Measurements from ENCODE around the gene N4BP2L2. TPM values are rescaled to one million over a fixed set of nuclear protein-coding genes. Genes with fewer than 3 reads are reported as not detected.

Gene N4BP2L2
- total and polyA plus RNA-seq, 8 donors: 25.5 to 232 (median 123) TPM

DNA sequence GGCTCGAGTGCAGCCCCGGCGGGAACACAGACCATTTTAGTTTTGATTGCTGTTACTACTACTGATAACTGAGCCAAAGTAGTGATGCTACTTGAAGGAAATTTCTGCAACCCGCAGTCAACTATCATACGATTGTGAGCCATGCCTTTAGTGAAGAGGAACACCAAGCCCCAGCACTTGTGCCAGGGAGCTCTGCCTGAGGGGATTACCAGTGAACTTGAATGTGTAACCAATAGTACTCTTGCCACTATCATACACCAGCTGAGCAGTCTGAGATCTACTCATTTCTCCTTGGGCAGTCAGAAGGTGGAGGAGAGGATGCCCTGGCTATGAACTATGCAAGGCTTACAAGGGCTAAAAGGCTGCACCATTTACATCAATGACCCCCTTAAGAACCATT lies 61.7 kb downstream of the N4BP2L2 start:
- H3K27ac ChIP-seq: no peak overlapping the region
- DNase-seq: no peak
- no peak overlapping the region for H3K4me3 ChIP-seq
- TF ChIP-seq, protein P1, sequence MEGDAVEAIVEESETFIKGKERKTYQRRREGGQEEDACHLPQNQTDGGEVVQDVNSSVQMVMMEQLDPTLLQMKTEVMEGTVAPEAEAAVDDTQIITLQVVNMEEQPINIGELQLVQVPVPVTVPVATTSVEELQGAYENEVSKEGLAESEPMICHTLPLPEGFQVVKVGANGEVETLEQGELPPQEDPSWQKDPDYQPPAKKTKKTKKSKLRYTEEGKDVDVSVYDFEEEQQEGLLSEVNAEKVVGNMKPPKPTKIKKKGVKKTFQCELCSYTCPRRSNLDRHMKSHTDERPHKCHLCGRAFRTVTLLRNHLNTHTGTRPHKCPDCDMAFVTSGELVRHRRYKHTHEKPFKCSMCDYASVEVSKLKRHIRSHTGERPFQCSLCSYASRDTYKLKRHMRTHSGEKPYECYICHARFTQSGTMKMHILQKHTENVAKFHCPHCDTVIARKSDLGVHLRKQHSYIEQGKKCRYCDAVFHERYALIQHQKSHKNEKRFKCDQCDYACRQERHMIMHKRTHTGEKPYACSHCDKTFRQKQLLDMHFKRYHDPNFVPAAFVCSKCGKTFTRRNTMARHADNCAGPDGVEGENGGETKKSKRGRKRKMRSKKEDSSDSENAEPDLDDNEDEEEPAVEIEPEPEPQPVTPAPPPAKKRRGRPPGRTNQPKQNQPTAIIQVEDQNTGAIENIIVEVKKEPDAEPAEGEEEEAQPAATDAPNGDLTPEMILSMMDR (IDR thresholded peaks at IDR 0.05): no peak
- TF ChIP-seq POLR2A (IDR thresholded peaks at IDR 0.05) (no peak), POLR2AphosphoS5 (IDR thresholded peaks at IDR 0.05) (no peak), EP300 (IDR thresholded peaks at IDR 0.05) (no peak)
- H3K27me3 ChIP-seq: no peaks in the 10 kb centered on the region
- intact Hi-C loops (cut with DNase I; ENCODE audit: low total_unique reads): no loop called here
- peaks cover 0 to 9% (median 3%) of the 10 kb centered on the region in 4 donors for H3K36me3 ChIP-seq
- H3K9me3 ChIP-seq: no peaks in the 10 kb centered on the region
- H3K4me1 ChIP-seq: peaks cover 0 to 7% (median 0%) of the 10 kb centered on the region in 4 donors
- 90 to 97% (median 95%) methylated on average over 5 of the region's 5 CpGs for WGBS, 5 donors

DNA sequence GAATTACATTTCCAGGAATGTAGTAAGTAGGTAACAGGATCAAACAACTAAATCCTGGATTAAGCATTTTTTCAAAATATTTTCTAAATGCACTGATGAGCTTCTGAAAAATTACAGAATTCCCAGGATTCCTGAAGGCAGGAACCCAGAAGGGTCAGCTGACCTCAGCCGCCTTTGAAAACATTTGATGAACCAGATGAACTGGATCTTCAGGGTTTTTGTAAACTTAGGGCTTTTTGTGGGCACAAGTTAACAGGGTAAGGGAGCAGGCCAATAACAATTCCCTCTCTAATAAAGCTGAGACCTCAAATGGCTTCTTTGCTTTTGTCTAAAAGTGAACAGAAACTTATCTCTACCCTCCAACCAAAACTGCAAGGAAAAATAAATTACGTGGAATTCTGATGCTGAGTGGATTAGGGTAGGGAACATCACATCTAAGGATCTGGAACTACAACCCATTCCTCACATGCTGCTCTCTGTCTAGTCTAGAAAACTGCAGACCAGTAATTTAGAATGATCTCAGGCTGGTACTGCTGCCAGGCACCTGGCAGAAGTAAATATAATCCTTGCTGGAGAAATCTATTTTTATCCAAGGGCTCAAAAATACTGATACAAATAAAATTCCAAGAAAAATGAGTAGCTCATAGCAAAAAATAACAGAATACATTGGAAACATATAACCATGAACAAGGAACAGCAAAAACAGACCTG lies 62.4 kb downstream of the N4BP2L2 start:
- 52 to 74% (median 63%) methylated on average over 2 of the region's 2 CpGs for WGBS, 5 donors
- Histone ChIP-seq H3K4me1 (peaks cover 0 to 7% (median 0%) of the 10 kb centered on the region in 4 donors), H3K27me3 (no peaks in the 10 kb centered on the region), H3K27ac (no peak overlapping the region), H3K4me3 (no peak overlapping the region), H3K36me3 (peaks cover 0 to 12% (median 3%) of the 10 kb centered on the region in 4 donors), H3K9me3 (no peaks in the 10 kb centered on the region)
- TF ChIP-seq POLR2A (IDR thresholded peaks at IDR 0.05) (no peak), POLR2AphosphoS5 (IDR thresholded peaks at IDR 0.05) (no peak), EP300 (IDR thresholded peaks at IDR 0.05) (no peak)
- TF ChIP-seq, protein P1 (IDR thresholded peaks at IDR 0.05): no peak
- intact Hi-C loops (cut with DNase I; ENCODE audit: low total_unique reads): no loop called here
- DNase-seq: no peak

DNA sequence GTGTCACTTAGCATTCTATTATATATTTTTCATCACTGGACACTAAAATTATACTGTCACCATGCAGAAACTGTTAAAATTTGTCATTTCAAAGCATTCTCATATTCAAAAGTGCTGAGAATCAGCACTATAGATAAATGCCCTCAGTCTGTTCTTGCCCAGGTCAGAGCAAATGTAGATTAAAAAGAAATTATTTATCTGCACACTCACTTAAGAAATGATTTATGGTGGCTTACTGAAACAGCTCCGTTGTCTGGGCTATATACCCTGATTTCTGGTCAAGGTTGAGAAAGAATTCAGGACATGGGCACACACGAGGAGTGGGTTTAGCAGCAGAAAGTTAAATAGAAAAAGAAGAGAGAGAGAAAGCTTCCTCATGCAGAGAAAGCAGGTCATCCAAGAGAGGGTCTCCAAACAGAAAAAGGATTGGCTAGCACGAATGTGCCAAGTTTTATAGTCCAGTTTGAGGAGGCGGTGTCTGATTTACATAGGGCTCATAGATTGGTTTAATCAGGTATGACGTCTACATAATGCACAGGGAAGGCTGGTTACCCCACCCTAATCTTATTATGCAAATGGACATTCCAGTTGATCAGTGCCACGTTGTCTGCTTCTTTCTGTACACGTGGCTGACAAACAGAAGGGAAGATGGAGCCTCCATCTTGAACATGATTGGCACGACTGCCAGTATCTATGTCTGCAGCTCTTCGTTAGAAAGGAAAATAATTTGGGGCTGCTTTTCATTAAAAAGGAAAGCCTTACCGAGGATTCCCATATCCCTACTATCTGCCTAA lies 63.4 kb downstream of the N4BP2L2 start:
- no peak for TF ChIP-seq POLR2AphosphoS5 (IDR thresholded peaks at IDR 0.05)
- peaks cover 0 to 7% (median 0%) of the 10 kb centered on the region in 4 donors for H3K4me1 ChIP-seq
- no peak overlapping the region for H3K4me3 ChIP-seq
- no peaks in the 10 kb centered on the region for H3K27me3 ChIP-seq
- H3K9me3 ChIP-seq: no peaks in the 10 kb centered on the region
- H3K36me3 ChIP-seq: peaks cover 0 to 19% (median 3%) of the 10 kb centered on the region in 4 donors
- intact Hi-C loops (cut with DNase I; ENCODE audit: low total_unique reads): no loop called here
- WGBS, 5 donors: 77 to 83% (median 81%) methylated on average over 10 of the region's 10 CpGs
- no peak overlapping the region for H3K27ac ChIP-seq
- no peak for DNase-seq

DNA sequence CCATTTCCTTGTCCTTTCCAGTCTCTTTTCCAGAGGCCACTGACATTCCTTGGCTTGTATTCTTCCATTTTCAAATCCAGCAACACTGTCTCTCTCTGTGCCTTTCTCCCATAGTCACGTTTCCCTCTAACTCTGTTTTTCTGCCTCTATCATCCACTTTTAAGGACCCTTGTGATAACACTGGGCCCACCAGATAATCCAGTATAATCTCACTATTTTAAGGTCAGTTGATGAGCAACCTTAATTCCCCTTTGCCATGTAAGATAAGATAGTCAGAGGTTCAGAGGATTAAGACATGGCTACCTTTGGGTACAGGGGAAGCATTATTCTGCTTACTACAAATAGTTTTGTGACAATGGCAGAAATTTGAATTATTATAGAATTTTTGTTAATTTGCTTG lies 64.9 kb downstream of the N4BP2L2 start:
- H3K27me3 ChIP-seq: no peaks in the 10 kb centered on the region
- peaks cover 0 to 7% (median 0%) of the 10 kb centered on the region in 4 donors for H3K4me1 ChIP-seq
- intact Hi-C loops (cut with DNase I; ENCODE audit: low total_unique reads): no loop called here
- no peak overlapping the region for H3K4me3 ChIP-seq
- TF ChIP-seq, protein P1 (IDR thresholded peaks at IDR 0.05): no peak
- TF ChIP-seq POLR2A (IDR thresholded peaks at IDR 0.05): no peak
- TF ChIP-seq EP300 (IDR thresholded peaks at IDR 0.05): no peak
- TF ChIP-seq POLR2AphosphoS5 (IDR thresholded peaks at IDR 0.05): no peak
- DNase-seq: no peak
- no peak overlapping the region for H3K27ac ChIP-seq
- no peaks in the 10 kb centered on the region for H3K9me3 ChIP-seq
- WGBS, 5 donors: 75 to 100% (median 83%) methylated on average over 1 of the region's 1 CpG
- peaks cover 0 to 25% (median 5%) of the 10 kb centered on the region in 4 donors for H3K36me3 ChIP-seq

All from stomach (tissue), 9 donors.